Measurements from ENCODE around the gene GGT6.

GGT6 gene

DNA sequence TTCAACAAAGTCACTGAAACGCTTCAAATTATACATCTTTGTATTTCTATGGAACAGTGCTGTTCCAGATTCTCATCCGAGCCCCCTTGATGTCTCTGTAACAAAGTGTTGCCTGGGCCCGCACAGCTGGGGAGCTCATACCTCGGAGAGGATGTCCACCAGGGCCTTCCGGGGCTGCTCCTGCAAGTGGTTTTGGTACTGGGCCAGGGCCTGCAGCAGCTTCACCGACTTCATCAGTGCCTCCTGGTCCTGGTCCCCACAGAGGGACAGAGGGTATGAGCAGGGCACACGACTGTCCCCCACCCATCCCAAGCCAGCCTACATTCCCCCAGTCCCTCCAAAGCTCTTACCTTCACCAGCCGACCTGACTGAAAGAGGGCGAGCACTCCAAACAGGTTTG, 6.7 kb downstream of the GGT6 start:
- no peak for FAIRE-seq

DNA sequence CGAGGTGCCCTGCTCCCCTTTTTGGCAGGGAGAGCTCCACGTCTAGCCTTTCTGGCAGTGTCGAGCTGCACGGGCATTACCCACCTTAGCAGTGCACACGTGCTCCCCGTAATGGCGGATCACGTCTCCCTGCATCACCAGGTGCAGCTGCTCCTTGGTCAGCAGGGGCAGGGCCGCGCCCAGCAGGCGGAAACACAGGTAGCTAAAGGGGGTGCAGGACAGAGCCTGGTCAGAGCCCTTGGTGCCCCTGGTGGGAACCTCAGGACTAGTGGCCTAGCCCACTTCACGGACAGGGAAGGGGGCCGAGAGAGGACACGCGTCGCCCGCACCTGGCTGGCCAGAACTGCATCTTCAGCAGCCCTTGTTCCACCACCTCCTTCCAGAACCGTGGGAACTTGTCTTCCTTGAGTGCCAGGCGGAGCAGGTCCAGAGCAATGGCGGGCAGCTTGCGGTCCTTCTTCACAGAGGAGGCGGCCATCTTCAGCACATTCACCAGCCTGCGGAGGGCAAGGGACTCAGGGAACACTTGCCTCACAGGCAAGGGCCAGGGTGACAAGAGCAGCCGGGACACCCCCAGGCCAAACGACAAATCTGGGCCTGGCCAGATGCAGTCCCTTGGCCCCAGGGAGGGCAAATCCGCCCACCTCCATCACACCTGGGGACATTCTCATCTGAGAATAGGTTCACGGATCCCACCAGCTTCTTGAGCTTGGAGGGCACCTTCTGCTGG, 8.4 kb downstream of the GGT6 start:
- DNase-seq (ENCODE audit: low spot score), result no peak
- FAIRE-seq, result no peak

More for the DNA sequence above, 6.7 kb downstream of the GGT6 start:
- DNase-seq (ENCODE audit: low spot score), result no peak

DNA sequence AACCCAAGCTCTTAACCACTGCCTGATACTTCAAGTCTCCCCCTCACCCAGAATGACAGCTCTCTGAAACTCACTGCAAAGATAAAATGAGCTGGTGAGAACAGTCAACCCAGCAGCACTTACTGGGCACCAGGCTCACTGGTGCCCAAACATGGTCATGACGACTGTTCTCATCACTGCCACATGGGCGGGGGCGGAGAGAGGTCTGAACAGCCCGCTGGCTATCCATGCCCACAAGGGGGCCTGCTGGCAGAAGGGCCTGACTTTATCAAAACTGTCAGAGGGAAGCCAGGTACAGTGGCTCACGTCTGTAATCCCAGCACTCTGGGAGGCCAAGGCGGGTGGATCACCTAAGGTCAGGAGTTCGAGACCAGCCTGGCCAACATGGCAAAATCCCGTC, 9.2 kb downstream of the GGT6 start:
- FAIRE-seq, result no peak
- DNase-seq (ENCODE audit: low spot score), result no peak

DNA sequence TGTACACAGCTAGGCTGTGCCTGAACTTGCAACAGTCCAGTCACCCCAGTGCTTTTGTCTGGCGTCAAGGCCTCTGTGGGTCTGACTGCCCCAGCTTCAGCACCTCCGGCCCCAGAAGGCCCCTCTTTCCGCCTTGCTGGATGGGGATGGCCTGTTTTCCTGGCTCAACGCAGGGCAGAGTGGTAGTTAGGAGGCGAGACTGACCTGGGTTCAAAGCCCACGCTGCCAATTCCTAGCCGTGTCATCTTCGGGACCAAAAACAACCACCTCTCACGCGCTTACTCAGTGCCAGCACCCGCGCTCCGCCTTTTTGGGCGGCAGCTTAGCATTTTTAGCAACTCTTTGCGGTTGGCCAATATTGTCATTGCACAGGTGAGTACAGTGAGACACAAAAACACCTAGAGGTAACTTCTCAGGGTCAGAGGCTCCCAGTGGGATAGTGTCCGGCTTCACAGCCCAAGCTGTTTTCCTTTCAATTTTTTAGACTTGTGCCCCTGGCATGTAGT, 9.8 kb downstream of the GGT6 start:
- no peak for DNase-seq (ENCODE audit: low spot score)
- no peak for FAIRE-seq

DNA sequence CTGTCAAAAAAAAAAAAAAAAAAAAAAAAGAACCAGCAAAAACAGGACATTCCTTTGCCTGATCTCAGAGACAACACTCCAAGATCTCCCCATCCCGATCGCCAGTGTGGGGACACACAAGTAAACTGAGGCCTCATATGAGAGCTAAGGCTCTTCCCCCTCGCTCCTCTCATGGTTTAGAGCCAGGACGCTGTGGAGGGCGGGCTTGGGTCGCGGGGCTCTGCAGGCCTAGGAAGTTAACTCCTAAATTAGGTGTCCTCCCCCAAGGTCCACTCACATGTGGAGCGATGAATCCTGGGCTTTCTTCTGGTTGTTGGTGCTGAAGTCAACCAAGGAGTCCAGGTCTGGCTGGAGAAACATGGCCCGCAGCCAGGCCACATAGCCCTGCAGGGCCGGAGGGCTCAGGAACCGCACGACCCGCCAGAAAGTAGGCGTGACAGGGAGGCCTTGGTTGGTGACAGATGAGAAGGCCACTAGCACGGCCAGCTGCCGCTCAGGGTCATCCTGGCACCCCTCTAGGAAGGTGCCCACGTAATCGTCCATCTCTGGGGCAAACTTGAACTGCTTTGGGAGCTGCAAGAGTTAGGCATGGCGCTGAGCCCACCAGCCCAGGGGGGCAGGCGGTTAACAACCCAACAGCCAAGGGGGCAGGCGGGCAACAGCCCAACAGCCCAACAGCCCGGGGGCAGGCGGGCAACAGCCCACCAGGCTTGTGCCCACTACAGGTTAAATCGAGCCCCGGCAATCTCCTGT, 10.4 kb downstream of the GGT6 start:
- DNase-seq (ENCODE audit: low spot score) (no peak), FAIRE-seq (no peak)

DNA sequence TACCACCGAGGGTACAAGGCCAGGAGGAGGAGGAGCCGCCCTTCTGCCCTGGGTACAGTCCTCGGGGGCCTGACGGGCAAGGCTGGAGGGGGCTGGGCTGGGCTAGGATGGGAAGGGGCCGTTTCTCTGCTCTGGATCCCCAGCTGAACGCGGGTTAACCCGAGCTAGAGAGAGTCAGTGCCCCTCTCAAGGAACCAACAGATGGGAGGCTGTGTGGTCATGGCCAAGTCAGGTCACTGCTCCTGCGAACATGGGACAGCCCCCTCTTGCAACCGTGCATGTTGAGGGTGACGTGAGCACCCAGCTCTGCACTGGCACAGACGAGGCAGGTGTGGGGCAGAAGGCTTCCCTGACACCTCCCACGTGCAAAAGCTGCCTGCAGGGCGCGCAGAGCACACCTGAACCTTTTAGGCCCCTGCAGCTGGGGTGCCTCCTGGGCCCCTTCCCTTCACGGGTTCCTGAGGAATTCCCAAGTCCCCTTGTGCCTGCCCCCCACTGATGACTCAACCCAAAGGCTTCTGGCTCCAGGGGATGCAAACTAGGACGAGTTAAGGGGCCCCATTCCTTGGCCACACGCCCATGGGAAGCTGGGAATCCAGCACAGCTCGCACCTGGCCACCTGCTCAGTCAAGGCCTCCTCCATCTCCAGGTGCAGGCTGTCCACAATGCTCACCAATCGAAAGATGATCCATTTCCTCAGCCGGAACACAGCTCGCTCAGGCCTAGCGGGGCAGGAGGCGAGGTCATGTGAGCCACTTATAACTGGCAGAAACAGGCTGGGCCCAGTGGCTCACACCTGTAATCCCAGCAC, 11.5 kb downstream of the GGT6 start:
- DNase-seq (ENCODE audit: low spot score), result no peak
- FAIRE-seq, result no peak

DNA sequence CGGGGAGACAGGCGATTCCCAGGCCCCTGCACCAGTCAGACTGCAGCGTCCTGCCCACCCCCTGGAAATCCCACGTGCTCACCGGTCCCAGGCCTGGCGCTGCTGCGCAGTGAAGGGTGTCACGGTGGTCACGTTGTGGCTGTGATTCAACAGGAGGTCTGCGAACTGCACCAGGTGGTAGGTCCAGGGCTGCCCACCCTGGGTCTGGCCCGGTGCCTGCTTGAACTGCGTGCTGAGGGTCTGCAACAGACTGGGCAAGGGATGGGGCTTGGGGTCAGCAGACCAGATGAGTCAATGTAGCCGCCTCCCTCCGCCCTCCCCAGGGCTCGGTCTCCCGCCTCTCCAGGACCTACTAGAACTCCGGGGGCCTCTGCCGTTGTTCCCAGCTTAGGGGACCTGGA, 12.3 kb downstream of the GGT6 start:
- no peak for FAIRE-seq
- DNase-seq (ENCODE audit: low spot score), result no peak

DNA sequence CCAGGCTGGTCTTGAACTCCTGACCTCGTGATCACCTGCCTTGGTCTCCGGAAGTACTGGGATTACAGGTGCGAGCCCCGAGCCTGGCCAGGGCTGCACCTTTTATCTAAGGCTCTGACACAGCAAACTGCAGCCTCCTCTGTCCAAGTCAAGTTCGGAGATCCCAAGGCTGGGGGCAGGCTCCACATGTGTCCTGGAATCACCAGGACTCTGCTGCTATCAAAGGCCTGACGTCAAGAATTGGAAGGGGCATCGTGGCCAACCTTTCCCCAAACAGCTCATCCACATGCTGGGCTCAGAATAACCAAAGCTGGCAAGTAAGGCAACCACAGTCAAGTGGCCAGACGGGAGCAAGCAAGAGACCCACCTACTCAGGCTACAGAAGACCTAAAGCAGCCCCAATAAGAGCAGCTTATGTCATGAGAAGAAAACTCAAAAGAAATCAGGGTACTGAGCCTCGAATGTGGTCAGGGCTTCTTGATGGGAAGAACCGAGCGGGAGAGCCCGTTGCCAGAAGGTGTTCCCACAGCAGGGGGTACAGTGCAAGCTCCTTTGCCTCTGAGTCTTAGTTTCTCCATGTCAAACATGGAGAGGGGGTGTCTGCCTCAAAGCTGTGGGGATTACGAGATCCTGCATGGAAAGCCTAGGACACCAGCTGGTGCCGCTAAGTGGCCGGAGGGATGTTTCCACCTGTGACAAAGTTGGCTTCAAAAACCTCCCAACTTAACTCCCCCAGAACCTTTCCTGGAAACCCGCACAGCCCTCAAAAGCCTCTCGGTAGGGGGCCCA, 13.1 kb downstream of the GGT6 start:
- DNase-seq (ENCODE audit: low spot score), result no peak
- FAIRE-seq, result no peak

DNA sequence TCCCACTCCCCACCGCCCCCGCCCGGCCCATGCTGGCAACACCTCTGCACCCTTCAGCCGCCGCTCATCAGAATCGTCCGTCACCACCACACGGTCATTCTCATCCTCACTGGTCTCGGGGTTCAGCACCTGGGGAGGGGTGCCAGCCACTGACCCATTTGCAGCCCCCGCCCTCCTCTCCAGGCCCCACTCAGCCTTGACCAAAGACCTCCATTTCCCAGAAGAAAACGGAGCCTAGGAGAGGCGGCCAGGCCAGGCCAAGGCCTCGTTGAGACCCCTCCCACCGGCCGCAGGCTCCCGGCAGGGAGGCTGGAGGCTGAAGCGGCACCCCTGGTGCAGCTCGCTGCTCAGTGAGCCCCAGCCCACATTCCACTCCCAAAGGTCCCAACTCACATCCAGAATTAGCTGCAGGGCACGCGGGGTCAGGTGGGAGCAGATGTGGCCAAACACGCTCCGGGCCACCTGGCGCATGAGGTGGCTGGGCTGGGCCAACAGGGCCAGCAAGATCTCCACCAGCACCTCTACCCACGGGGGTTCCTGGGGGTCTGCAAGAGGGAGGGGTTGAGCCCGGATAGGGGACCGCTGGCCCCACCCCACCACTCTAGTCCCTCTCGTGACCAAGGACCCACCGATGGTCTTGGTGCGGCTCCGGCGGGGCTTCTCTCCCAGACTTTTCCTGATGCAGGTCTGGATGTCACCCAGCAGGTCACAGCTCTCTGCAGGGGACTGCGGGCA, 15.0 kb downstream of the GGT6 start:
- DNase-seq (ENCODE audit: low spot score) (no peak), FAIRE-seq (no peak)

DNA sequence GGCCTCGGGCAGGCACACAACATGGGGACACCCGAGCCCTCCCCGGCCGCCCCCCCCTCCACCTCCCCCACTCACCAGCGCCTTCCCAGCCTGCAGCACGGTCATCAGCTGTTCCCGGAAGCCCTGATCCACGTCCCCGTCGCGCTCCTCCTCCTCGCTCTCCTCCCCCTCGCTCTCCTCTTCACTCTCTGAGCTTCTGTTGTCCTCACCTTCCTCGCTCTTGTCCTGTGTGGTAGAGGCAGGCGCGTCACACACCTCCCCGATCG, 15.5 kb downstream of the GGT6 start:
- DNase-seq (ENCODE audit: low spot score) (no peak), FAIRE-seq (no peak)

DNA sequence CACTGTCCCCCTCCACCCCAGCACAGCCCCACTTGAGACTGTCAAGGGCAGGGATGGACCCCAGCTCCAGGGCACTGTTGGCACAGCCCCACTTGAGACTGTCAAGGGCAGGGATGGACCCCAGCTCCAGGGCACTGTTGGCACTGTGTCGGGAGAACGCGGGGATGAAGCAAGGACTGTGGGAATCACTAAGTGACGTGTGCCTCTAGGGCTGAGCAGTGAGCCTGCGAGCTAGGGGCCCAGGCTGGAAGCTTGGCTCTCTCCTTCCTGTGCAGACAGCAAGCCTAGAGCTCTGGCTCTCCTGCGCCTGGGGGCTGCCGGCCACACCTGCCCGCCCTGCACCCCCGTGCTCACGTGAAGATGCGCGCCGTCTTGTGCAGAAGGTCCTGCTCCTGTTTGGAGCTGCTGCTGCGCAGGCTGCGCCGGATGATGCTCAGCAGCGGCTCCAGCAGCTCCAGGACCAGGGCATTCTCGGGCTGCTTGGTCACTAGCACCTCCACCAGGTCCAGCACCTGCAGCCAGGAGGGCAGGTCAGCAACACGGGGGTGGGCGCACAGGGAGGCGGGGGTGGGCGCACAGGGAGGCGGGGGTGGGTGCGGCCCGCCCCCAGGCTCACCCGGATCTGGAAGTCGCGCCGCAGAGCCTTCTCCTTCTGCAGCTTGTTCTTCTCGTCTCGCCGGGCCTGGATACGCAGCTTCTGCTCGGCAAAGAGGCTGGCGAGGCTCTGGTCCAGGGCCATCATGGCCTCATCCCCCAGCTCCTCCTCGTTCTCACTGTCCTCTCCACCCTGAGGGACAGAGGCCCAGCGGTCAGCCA, 16.0 kb downstream of the GGT6 start:
- no peak for FAIRE-seq

DNA sequence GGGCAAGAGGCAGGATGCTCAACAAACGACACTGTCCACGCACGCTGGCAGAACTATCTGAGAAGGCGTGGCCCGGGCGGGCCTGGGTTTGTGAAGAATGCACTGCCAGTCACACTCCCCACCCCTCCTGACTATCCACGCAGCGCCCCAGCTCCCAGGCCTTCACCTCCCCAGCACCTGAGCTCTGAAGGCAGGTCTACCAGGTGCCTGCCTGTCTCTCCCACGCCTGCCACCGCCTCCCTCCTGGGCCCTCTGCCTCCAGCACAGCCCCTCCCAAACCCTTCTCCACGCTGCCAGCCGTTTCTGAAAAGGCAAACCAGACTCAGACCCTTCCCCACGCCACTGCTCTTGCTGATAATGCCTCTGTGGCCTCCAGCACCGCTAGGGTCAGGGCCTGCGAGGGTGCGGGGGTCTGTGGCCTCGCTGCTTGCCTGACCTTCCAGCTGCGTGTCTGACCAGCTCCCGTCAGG, 16.8 kb downstream of the GGT6 start:
- no peak for FAIRE-seq
- DNase-seq (ENCODE audit: low spot score), result no peak

More for the DNA sequence above, 16.0 kb downstream of the GGT6 start:
- DNase-seq (ENCODE audit: low spot score), result no peak

DNA sequence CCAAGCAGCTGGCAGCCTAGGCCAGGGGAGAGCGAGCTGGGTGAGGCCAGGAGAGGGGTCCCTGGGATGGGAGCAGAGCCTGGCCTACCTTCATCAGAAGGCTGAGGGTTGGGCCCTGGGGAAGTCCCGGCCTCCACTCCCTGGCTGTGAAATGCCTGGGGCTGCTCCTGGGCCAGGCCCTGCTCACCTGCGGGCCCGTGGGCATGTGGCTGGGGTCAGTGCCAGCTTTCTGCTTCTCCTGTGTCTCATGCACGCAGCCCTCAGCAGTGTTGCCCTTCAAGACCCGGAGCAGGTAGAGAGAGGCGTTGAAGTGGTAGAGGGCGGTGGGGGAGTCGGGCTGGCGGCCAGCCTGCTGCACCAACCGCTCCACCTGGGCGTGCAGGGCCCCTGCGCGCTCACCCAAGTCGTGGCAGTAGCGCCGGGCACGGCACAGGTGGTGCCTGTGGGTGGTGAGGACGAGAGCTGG, 17.6 kb downstream of the GGT6 start:
- DNase-seq (ENCODE audit: low spot score) (no peak), FAIRE-seq (no peak)

DNA sequence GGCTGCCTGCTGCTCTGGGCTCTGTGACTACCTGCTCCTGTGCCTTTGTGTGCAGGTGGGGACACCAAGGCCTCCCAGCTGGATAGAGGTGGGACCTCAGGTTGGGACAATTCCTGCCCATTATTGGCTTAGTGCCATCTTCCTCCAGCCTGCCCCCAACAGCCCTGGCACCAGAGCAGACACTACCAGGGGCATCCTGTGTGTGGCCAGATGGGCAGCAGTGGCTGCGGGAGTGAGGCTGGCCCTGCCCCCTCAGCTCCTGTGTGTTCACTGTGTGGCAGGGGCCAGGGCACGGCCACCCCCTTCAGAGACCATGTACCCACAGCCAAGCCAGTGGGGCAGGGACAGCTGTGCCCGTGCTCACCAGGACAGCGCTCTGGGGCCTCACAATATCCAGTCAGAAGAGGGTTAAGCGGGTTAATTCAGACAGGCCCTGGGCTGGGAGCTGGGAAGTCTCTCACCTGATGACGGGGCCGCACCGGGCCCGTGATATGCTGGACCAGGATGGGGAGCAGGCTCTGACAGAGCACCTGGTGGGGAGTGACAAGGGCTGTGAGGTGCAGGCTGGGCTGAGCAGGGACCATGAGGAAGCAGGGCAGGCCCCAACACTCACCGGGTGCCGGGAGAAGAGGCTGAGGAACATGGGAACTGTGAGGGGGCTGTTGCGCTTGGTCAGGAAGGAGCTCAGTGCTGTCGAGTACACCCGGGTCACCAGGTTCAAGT, 18.2 kb downstream of the GGT6 start:
- no peak for FAIRE-seq
- DNase-seq (ENCODE audit: low spot score), result no peak

DNA sequence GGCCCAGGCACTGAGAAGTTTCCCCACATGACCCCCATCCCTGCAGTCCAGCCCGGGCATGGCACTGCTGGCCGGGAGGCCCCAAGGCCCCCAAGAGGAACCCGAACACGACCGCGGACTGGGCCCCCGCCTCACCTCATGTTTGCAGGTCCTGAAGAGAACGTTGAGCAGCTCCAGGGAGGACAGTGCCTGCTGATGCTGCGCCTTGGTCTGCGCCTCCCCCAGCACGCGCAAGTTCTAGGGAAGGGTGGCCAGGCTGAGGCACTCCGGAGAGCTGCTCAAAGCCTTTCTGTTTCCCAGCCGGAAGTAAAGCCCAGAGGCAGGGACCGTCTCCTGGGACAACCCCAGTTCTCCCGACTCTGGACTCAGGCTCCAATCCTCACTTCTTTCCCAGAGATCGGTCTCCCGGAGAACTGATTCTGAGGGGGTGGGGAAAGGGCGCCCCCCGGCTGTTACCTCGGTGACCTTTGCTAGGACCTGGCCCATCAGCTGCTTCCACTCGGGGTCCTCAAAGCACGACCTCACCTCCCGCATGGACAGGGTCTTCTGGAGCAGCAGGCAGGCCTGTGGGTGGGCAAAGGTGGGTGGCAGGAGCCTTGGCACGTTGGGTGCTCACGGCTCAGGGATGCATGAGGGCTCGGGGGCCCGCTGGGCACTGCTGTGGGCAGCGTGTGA, 18.9 kb downstream of the GGT6 start:
- DNase-seq (ENCODE audit: low spot score) (no peak), FAIRE-seq (no peak)

DNA sequence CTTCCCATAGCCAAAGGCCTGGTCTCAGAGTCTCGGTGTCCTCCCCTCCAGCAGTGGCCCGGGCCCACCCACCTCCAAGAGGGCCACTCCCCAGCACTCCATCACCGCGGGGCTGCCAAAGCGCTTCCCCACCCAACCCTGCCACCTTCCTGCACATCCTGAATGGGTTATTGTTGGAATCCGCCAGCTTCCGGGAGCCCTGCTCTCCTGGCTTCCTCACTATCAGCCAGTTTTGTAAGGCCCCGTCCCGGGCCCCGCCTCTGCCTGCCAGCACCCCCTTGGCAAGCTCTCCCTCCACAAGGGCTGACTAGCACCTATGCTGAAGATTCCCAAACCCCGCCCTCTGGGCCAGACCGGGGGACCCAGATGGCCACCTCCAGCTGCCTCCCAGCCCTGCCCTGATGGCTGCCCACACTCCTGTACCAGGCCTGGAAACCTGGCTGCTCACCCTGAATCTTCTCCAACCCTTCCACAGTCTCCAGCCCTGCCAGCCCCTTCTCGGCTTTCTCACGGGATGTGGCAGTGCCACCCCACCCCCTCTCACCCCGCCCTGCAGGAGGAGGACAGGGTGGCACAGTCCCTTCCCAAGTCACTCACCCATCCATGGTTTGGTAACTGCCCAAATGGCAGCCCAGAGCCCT, 19.6 kb downstream of the GGT6 start:
- FAIRE-seq, result no peak
- no peak for DNase-seq (ENCODE audit: low spot score)

DNA sequence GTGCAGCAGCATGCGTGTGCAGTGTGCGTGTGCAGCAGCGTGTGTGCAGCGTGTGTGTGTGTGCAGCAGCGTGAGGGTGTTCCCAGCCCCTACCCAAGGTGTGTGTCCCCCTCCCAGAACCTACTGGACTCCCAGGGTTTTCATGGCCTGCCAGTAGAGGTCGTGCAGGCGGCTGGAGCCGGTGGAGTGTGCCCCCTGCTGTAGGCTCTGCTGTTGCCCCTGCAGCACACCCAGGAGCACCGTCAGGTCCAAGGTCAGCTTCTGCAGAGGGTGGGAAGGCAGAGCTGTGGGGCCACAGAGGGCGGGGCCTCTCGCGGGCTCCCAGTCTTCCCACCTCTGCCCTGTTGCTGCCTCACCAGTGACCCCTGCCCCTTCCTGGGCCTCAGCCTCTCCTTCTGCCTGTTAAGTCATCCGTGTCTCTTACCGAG, 20.1 kb downstream of the GGT6 start:
- FAIRE-seq (no peak), DNase-seq (ENCODE audit: low spot score) (no peak)
